Tibial nerve (tissue), 4 donors: ENCODE measurements around the gene RBMS3.

ENCODE experiments used
- CTCF ChIP-seq, 5 experiments: fragments of 200-600 bp in 3 of 5; fragments of 450-650 bp in 2 of 5; sonication (generic) in 3 of 5; IDR thresholded peaks; one replicate each; pipeline ENCODE4 v1.5.1; 2016 to 2019; ENCODE audit warnings: antibody characterized with exemption in 5 of 5, mild to moderate bottlenecking in 3 of 5, moderate library complexity in 2 of 5
- EP300 ChIP-seq, 2 donors: sonication (generic); formaldehyde crosslinking; IDR thresholded peaks; one replicate each; pipeline ENCODE4 v1.6.1; 2017; ENCODE audit warnings: antibody characterized with exemption in 2 of 2, mild to moderate bottlenecking in 1 of 2
- POLR2A ChIP-seq, 2 donors: fragments of 450-650 bp; IDR thresholded peaks; one replicate each; pipeline ENCODE4 v1.6.1; 2017; ENCODE audit warnings: antibody characterized with exemption in 2 of 2, mild to moderate bottlenecking in 2 of 2, moderate library complexity in 2 of 2

- no peak for TF ChIP-seq CTCF (IDR thresholded peaks at IDR 0.05)
- no peak for TF ChIP-seq POLR2A (IDR thresholded peaks at IDR 0.05)
- TF ChIP-seq EP300 (IDR thresholded peaks at IDR 0.05), result no peak
These were observed 439.8 kb downstream of the RBMS3 start for GRCh38 chr3:29720665-29721064.
